Chondrocyte (in vitro differentiated cells): ENCODE data around the gene MATN3. TPM values are rescaled to one million over a fixed set of nuclear protein-coding genes. Genes with fewer than 3 reads are reported as not detected.

Experiments used
- DNase-seq: peaks from one replicate; pipeline ENCODE4 v3.0.0; 2021; ENCODE audit warnings: mixed read lengths, low spot score
- H3K27ac Mint-ChIP-seq: one replicate; pipeline ENCODE4 v1.8.0; 2021; ENCODE audit warnings: mild to moderate bottlenecking, moderate library complexity, mixed read lengths; ENCODE audit not compliant: unreplicated experiment
- H3K27me3 Mint-ChIP-seq: 2 replicates; pipeline ENCODE4 v1.8.0; 2021; ENCODE audit warnings: low read depth, mixed read lengths
- H3K36me3 Mint-ChIP-seq: 2 replicates; pipeline ENCODE4 v1.8.0; 2021; ENCODE audit warnings: low read depth, mixed read lengths
- H3K4me1 Mint-ChIP-seq: 2 replicates; pipeline ENCODE4 v1.8.0; 2021; ENCODE audit warnings: low read depth, mild to moderate bottlenecking, mixed read lengths
- H3K4me3 Mint-ChIP-seq: one replicate; pipeline ENCODE4 v1.8.0; 2021; ENCODE audit warnings: mild to moderate bottlenecking, moderate library complexity, mixed read lengths; ENCODE audit not compliant: unreplicated experiment
- H3K9me3 Mint-ChIP-seq: 2 replicates; pipeline ENCODE4 v1.8.0; 2021; ENCODE audit warnings: low read depth, mixed read lengths
- total RNA-seq: library from RNA; stranded (reverse); gene quantifications from 3 replicates; pipeline ENCODE4 v1.2.1, GENCODE V29; 2021
- TF ChIP-seq, protein P1 (sequence below): fragments of 200-600 bp; sonication (generic); IDR thresholded peaks from 2 replicates; pipeline ENCODE4 v1.5.0; 2021; ENCODE audit warnings: antibody characterized with exemption, mild to moderate bottlenecking, moderate library complexity

Gene MATN3
- total RNA-seq, 1 donor from 2014 or later = 17.0 TPM

DNA sequence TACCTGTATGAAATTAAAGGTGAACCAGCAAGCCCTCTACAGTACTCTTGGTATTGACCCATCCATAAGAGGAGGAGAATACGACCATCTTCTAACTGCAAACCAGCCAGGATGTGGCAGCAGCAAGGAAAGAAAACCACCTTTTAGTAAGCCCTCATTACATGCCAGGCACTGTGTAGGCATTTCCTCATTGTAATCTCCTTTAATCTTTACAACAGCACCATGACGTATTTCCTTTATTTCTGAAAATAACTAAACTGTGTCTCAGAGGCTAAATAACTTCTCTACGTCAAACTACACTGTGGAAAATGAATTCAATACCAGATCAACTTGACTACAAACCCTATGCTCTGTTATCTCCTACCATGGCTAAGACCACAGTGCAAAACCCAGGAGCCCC is 40.8 kb downstream of the MATN3 start:
- H3K9me3 Mint-ChIP-seq = no peaks in the 10 kb centered on the region
- H3K27me3 Mint-ChIP-seq = no peaks in the 10 kb centered on the region
- H3K4me1 Mint-ChIP-seq = no peaks in the 10 kb centered on the region
- DNase-seq = no peak
- H3K36me3 Mint-ChIP-seq = peaks cover 8% of the 10 kb centered on the region
- TF ChIP-seq, protein P1, sequence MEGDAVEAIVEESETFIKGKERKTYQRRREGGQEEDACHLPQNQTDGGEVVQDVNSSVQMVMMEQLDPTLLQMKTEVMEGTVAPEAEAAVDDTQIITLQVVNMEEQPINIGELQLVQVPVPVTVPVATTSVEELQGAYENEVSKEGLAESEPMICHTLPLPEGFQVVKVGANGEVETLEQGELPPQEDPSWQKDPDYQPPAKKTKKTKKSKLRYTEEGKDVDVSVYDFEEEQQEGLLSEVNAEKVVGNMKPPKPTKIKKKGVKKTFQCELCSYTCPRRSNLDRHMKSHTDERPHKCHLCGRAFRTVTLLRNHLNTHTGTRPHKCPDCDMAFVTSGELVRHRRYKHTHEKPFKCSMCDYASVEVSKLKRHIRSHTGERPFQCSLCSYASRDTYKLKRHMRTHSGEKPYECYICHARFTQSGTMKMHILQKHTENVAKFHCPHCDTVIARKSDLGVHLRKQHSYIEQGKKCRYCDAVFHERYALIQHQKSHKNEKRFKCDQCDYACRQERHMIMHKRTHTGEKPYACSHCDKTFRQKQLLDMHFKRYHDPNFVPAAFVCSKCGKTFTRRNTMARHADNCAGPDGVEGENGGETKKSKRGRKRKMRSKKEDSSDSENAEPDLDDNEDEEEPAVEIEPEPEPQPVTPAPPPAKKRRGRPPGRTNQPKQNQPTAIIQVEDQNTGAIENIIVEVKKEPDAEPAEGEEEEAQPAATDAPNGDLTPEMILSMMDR = no peak
- no peak overlapping the region for H3K27ac Mint-ChIP-seq
- H3K4me3 Mint-ChIP-seq = no peak overlapping the region

DNA sequence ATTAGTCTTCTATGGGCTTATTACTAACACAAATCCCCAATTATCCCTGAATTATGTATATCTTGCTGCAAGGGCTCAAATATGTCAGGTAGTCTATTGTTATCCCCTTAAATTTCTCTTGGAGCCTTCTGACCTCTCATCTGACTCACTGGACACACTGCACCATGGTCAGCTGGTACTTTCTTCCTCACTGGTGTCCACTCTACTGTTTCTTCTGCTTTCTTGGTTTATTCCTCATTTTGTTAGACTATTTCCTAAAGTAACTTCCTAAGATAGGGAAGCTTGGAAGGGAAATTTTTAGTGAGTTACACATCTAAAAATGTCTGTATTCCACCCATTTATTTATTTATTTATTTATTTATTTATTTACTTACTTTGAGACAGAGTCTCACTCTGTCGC is 49.1 kb downstream of the MATN3 start:
- no peak for DNase-seq
- TF ChIP-seq, protein P1 = no peak
- Mint-ChIP-seq H3K9me3 (no peaks in the 10 kb centered on the region), H3K36me3 (peaks cover 8% of the 10 kb centered on the region), H3K27ac (no peak overlapping the region), H3K4me1 (no peaks in the 10 kb centered on the region), H3K4me3 (no peak overlapping the region), H3K27me3 (no peaks in the 10 kb centered on the region)

- TF ChIP-seq, protein P1 = peak; percentile 99
- DNase-seq = no peak
- Mint-ChIP-seq H3K27me3 (no peaks in the 10 kb centered on the region), H3K36me3 (no peaks in the 10 kb centered on the region), H3K27ac (no peak overlapping the region), H3K4me1 (no peaks in the 10 kb centered on the region), H3K4me3 (no peak overlapping the region), H3K9me3 (no peaks in the 10 kb centered on the region)
Measured at GRCh38 chr2:19955544-19956422, 56.7 kb downstream of the MATN3 start.

DNA sequence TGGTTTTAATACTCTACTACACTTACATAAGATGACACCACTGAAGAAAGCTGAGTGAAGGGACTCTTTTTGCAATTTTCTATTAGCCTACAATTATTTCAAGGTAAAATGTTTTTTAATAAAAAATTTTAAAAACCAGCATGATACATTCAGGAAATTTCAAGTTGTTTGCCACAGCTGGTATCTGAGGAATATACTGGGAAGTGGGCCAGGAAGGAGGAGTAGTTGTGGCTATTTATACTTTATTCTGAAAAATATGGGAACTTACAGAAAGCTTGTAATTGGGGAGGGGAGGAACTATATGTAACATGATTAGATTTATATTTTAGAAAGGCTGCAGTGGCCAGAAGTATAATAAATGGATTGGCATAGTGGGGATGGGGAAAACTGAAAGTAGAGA is 63.4 kb downstream of the MATN3 start:
- Mint-ChIP-seq H3K9me3 (no peaks in the 10 kb centered on the region), H3K4me1 (peaks cover 24% of the 10 kb centered on the region), H3K27me3 (no peaks in the 10 kb centered on the region), H3K27ac (peak overlapping the region; percentile 69), H3K36me3 (peaks cover 4% of the 10 kb centered on the region), H3K4me3 (no peak overlapping the region)
- TF ChIP-seq, protein P1 = no peak
- no peak for DNase-seq

DNA sequence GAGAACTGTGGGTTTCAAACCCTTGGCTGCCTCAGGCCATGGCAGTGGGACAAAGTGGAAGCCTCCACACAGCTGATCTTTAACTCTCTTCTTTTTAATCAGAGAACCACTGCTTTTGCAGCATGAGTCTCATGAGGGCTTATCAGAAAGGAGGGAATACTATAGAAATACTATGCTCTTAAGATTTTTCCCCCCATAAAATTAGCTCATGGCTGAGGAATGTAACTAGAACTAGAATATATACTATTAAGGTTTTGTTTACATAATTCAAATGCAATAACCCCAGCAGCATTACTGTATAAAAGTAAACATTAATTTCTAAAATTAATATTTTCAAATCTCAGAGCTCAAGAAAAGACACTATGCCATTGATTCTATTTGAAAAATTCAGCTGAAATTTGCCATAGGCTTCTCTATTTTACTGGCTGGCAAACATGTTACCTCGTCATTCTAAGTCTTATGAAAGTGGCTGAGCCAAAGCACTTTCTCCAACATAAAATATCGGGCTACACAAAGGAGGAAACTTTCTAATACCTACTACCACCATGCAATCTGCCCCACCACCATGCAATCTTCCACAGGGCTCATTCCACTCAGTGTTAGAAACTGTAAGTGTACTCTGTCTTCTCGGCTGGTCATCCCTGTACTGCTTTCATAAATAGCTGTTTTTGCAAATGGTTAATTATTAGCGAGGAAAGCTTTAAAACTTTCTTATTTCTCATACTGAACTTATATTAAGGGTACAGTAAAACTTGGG is 65.1 kb downstream of the MATN3 start:
- Mint-ChIP-seq H3K4me1 (peaks cover 24% of the 10 kb centered on the region), H3K27me3 (no peaks in the 10 kb centered on the region), H3K4me3 (no peak overlapping the region), H3K27ac (no peak overlapping the region), H3K9me3 (no peaks in the 10 kb centered on the region), H3K36me3 (peaks cover 4% of the 10 kb centered on the region)
- TF ChIP-seq, protein P1 = no peak
- no peak for DNase-seq
